Muscle of arm (tissue), 12 donors: ENCODE results near the gene UNC119B. TPM values are rescaled to one million over a fixed set of nuclear protein-coding genes. Genes with fewer than 3 reads are reported as not detected.
A peak's percentile ranks its signal among the peaks of the same experiment; 100 is the strongest.

Experiments used
- DNase-seq: peaks from one replicate; pipeline ENCODE4 v3.0.0-alpha.2; 2013
- polyA plus RNA-seq, 12 donors: library from polyadenylated mRNA; unstranded; fragments of 120-200 nt; gene quantifications; one replicate each; pipeline ENCODE4 v1.2.1, GENCODE V29; 2013; ENCODE audit not compliant: insufficient read length in 12 of 12

The UNC119B gene
- polyA plus RNA-seq, 12 donors: 11.0 to 21.9 (median 15.9) TPM; not detected in 1

DNA sequence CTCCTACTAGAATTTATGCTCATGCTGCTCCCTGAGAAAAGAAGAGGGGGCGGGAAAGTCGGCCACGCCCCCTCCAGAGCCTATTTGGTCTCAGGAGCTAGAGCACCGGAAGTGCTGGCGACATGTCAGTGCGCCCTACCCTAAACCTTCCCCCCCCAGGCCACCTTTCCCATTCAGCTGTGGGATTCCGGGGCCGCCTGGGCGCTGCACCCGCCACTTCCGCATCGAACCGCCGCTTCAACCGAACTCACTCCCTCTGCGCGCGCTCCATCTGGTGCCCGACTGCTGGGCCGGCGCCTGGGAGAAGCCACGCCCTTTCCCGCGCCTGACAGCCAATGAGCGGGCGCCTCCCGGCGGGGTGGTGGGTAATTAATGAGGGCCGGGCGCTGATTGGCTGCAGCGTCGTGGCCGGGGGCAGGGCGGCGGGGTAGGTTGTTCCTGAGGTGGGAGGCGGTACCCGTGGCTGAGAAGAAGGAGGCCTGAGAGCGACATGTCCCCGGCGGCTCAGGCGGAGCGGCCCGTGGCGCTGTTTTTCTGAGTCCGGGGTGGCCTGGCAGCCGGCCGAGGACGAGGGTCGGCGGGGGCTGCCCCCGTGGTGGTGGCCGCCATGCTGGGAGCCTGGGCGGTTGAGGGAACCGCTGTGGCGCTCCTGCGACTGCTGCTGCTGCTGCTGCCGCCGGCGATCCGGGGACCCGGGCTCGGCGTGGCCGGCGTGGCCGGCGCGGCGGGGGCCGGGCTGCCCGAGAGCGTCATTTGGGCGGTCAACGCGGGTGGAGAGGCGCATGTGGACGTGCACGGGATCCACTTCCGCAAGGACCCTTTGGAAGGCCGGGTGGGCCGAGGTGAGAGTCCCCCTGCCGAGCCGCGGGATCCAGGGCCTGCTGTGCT, 23.3 kb upstream of the UNC119B start, which contains the start of gene MLEC:
MLEC (plus strand) TSS at position 460 of the 888 bp plus-strand sequence; CDS start at position 608, 148 bp downstream.
- peak; percentile 98 for DNase-seq

DNA sequence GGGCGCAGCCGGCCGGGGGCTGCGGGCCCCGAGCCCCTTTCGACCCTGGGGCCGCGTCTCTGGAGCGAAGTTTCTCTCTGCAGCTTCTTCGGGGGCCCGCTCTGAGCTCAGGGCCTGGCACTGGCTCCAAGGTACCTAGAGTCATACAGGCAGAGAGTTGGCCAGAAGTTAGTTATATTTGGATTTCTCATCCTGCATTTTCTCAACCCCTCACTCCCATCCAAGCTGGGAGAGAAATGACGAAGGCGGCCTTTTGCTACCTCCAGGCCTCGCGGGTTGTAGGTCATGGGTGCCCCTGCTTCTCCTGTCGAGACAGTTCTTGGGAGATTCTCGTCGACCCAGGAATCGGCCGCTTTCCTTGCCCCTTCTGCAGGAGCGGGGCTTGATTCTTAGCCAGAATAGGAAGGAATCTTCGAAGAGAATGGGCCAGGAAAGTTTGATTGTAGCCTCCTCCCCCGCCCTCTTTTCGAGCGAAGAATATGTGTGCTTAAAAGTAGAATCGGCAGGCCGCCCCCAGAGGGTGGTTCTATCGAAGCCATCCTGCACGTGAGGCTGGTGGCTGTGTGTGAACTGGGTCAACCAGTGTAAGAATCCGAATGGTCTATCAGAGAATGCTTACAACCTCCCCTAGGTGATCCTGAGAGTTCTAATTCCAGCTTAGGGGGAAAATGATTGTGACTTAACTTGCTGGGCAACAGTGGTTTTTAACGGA, 22.5 kb upstream of the UNC119B start:
- no peak for DNase-seq

DNA sequence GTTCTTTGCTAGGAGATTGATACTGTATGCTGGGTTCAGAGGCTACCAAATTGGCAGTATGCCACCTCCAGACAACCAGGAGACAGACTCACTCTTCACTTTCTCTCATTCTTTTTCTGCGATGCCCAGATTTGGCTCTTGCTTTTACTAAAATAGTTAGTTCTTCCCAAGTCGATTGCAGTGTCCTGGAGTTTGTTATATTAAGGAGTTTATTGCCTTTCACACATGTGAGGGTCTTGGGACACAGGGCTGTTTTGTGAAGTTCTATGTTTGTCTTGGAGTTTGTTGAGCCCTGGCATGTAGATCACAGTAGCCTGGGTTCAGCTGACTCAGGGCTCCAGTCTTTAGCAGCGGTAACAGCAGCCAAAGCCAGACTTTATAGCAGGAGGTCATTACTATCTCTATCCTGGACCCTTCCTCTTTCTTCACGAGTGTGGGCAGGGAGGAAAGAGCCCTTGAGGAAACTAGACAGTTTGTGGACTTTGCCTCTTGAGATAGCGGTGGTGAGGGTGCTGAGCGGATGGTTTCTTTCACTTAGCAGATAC, 21.7 kb upstream of the UNC119B start:
- no peak for DNase-seq

DNA sequence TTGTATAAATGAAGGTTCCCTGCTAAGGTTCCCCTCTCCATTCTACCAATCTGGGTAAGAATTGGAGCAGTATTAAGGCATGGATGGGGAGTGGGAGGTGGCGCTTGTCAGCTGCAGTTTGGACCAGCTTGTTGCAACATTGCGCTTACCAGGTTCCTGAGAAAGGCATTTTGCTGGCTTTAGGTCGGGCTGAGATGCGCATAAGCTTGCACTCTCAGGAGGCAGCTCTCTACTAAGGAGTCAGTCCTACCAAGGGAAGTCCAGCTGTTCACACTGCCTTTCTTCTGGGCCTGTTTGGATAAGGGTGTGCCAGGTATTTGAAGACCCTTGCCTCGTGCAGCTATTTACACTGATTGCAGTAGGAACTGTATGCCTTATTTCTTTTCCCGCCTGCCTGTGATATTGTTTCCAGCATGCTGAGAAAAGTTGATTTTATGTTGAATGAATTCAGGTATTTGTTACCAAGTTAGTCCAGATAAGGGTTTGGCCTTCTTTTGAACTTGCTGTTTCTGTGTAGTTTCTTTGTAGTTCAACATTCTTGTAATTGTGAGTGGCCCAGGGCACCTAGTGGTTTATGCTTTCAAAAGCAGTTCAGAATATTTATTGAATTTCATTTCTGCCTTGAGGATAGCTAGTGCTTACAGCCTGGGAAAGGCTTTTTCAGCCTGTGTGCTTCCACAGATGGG, 20.7 kb upstream of the UNC119B start:
- no peak for DNase-seq

DNA sequence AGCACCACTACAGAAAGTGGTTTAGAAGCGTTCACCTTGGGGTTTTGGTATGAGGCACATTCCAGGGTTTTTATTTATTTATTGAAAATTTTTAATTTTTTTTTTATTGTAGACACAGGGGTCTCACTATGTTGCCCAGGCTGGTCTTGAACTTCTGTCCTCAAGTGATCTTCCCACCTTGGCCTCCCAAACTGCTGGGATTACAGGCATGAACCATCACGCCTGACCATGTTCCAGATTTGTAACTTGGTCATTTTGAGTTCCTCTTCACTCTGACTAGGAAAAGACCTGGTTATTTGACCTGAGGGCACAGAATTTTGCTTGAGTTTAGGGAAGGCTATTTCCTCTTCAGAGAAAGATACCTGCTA, 20.2 kb upstream of the UNC119B start:
- DNase-seq: no peak

DNA sequence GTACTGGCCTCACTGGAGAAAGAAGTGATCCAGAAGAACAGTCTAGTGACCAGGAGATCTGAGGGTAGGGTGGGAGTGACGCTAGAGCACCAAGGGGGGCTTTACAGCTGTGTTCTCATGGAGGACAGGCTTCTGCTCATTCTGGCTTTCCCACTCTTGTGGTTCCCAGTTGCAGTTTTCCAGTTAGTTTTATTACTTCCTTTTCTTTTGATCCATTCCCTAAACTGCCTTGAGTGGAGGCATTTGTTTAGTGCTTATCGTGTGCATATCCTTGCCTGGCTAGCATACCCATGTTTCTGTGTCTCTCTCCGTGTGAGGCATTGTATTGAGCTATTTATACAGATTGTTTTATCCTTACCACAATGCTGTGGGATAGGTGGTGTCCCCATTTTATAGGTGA, 19.3 kb upstream of the UNC119B start:
- no peak for DNase-seq

DNA sequence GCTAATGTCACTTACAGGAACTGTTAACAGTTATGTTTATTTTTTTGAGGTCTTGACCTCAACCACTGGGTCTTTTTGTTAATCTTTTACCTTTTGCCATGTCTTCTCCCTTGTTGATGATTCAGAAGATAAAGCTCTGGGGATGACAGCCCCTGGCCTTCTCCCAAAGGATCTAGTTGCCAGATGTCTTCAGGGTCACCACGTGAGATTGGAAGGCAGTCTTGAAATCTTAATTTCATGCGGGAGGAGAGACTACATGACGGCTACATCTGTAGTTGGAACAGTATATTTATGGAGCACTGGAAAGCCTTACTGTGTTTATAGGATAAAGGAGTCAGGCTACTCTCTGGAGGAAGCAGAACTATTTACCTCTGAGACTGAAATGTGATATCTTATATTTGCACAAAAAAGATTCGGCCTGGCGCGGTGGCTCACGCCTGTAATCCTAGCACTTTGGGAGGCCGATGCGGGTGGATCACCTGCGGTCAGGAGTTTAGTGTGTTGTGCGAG, 17.7 kb upstream of the UNC119B start:
- no peak for DNase-seq

DNA sequence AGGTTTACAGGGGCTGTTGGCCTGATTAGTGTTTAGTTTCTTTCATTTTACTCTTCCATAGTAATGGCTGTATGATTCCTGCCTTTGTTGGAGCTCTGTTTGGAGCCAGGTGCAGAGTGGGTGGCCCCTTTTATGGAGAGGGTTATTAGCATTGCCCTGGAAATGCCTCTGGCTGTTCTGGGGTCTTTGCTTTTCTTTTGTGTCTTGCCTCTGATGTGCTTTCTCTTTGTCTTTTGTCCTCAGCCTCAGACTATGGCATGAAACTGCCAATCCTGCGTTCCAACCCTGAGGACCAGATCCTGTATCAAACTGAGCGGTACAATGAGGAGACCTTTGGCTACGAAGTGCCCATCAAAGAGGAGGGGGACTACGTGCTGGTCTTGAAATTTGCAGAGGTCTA, 16.4 kb upstream of the UNC119B start:
- DNase-seq: no peak

DNA sequence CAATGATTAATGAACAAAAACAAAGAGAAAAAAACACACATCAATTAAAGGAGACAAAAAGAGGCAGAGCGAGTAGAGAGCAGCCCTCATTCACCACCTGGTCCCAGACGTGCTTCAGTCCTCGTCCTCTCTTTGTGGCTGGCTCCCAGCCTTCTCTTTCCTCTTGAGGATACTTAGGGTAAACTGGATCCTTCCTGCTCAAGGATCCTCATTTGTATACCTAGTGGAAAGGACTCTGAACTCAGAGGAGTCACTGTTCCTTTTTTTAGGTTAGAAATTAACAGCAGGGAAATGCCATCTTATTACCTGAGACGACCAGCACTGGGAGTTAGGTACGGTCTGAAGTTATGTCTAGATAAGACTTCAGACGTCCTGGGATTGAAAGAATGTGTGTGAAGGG, 13.6 kb upstream of the UNC119B start:
- DNase-seq: no peak

DNA sequence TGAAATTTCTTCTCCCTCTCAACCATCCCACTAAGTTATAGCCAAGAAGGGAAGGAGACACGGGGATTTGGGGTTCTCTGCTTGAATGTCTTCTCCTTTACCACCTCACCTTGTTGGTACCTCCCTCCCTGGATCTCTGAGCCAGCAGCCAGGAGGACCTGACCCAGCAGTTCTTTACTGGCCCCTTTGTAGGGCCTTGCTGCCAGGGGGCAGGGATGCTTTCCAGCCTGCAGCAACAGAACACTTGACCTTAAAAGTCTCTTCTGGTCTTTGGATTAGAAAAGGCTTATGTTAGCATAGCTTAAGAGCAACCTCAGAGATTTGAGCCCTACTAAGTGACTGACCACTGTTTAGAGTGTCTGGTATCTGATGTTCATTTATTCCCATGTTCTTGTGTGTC, 12.9 kb upstream of the UNC119B start:
- no peak for DNase-seq

DNA sequence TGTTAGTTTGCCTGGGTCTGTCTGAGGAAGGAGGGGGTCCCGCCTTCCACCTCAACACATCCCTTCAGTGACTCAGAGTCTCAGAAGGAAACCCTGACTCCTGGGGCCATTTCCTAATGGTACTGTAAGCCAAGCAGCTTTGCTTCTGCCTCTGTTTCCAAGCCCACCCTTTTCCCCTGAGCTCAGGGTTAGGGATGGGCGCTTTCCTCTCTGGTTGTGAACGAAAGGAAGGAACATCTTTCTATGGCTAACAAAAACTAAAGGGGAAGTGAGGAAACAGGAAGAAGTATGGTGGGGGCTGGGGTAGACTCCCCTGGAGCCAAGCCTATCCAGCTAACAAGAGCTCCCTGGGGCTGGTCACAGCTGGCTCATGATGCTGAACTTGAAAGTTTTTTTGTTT, 11.6 kb upstream of the UNC119B start:
- DNase-seq: no peak

DNA sequence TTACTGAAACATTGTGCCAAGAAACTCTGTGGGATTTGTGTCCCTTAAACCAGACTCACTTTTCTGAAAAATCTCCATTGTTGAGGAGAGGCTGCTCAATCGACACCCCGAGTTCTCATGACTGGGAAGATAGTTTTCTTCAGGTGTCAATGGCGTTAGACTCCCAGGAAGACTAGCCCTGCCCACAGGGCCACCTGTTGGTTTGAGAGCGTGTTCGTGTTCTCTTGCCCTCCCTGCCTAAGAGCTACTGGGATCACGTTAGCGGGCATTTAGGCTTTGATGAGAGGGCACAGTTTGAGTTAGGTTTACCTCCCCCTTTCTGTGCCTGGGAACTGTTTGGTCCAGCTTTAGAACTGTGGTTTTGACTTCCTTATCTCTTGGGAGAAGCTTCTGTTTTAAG, 10.7 kb upstream of the UNC119B start:
- DNase-seq: no peak

DNA sequence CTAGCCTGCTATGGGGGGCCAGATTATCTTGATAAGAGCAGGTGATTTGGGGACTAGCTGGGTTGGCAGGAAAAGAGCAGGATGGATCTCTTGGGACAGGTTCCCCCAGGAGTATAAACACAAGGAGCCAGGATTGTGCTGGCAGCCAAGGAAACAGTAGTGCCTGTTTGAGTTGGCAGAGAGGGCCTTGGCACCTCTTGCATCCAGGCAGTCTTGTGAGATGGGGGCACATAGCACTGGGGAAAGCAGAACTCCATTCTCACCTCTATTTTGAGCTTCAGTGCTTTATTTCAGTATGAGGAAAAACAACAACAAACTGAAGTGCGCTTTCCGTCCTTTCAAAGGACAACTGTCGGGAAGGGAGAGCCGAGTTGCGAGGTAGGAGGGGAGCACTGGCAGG, 9.4 kb upstream of the UNC119B start:
- DNase-seq: no peak

DNA sequence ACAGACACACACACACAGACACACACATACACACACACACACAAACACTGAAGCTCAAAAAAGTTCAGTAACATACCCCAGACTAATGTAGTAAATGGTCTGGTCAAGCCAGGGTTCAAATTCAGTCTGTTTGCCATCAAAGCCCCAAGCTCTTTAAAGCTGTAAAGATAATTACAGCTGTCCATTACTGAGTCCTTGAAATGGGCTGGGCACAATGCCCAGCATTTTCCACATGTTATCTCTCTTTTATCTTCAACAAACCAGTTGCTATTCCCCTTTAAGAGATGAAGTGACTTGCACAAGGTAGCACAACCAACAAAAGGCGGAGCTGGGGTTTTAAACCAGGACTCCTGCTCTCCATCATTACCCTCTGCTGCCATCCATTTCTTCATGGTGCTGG, 7.6 kb upstream of the UNC119B start:
- no peak for DNase-seq

DNA sequence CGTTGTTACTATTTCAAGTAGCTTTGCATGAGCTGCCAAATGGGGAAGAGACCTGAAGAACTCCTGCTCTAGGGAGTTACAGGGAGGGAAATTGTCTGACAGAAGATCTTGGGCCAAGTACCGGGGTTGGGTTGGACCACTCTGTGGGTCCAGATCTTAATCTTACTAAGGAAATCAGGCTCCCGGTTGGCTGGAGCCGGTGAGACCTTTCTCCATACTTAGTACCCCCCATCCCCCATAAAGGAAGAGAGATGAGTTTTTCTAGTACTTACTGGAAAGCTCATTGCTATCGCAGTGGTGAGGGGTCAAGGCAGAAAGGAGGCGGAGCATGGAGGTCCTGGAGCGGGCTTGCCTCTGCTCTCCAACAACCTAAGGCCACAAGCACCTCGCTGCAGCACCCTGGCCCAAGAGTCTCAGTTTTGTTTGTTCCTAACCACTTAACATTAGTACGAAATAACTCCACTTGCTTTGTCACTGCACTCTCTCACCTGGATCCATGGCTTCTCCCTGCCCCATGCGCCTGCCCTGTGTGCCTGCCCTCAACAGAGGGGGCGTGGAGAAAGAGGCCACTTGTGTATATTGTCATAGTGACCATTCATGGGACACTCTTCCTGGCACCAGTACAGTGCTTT, 6.8 kb upstream of the UNC119B start:
- DNase-seq: no peak

DNA sequence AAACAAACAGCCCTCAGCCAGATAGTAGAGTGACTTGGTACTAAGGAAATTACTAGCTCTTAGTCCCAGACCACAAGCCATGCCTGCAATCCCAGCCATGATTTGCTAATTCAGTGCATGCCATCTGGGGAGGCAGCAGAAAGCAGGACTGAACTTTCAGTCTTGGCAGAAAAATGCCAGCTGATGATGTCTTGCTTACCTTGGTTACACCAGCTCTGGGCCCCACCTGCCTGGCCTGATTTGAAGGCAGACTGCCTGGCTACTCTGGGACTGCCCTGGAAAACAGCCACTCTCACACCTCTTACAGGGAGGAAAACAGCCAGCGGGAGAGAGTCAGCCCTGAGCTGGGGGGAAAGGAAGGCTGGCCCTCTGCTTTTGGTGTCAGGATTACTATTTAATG, 4.6 kb upstream of the UNC119B start:
- no peak for DNase-seq

DNA sequence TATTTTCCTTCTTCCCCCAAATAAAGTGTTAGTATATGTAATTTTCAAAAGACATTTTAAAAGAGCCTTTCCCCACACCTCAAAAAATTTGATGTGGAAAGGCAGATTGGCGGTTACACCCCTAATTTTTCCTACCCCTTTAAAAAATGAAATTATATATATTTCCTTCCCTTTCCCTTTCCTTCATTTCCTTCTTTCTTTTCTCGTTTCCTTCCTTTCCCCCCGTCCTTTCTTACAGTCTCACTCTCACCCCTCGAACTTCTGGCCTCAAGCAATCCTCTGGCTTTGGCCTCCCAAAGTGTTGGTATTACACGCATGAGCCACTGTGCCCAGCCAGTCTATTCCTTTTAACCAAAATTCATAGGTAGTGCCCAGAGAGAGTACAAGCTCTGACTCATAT, 4.2 kb upstream of the UNC119B start:
- no peak for DNase-seq

DNA sequence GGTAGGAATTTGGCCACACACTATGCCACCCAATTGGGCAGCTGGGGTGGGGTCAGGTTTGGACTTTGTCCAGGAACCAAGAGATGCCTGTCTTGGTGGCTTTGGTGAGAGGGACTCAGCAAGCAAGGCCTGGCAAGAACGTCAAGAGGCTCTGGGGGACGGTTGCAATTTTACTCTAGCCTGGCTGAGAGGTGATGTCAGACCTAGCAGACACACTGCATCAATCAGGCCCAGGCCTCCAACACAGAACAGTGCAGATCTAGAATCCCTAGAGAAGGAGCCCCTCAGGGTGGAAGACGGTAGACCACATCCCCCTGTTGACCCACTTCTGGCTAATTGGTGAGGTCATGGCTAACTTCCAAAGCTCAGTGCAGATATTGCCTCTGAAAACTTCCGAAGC, 1.6 kb upstream of the UNC119B start:
- DNase-seq: no peak

DNA sequence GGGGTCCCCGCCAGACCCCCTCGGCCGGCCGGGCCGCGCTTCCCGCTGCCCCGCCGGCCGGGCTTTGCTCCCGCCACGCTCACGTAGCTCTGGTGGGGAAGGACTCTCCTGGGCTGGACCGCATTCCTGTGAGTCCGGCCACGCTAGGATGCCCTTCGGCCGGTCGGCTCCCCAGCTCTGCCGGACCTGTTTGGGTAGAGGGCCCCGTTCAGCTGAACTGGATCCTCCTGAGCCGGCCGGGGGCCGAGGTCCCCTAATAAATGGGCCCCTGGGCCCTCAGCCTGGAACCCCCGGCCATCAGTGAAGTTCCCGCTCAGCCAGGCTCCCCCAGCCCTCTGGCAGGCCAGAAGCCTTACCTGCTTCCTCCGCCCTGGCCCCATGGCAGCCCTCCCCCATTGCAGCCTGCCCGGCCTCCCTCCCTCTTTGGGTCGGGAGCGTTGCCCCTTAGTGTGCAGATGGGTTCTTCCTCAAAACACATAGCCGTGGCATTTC, 593 bp downstream of the UNC119B start:
- DNase-seq: no peak

DNA sequence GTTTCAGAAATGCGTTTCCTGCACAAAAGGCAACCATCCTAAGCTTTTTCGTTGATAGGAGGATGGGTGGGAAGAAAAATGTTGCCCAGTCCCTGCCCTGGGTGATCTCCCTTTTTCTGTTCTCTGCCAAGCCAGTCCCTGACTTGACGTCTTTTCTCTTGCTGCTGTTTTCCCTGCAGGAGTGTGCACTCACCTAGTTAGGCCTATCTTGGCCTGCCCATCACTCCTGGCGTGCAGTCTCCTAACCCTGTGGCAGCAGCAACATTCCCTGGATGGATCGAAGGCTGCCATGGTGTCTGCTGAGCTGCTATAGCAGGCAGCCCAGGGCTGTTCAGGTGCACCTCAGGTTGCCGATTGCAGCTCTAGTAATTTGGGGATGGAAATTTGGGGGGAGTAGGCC, 1.2 kb downstream of the UNC119B start:
- no peak for DNase-seq

DNA sequence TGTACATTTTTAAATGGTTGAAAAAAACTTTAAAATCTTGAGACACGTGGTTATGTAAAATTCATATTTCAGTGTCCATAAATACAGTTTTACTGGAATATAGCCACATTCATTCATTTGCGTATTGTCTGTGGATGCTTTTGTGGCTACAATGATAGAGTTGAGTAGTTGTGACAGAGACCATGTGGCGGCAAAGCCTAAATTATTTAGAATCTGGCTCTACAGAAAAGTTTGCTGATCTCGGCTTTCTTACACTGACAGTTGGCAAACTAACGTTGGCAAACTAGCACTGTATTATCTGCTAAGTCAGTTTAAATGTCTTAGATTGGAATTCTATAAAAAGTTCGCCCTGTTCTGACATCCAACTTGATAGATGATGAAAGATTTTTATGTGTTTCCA, 2.4 kb downstream of the UNC119B start:
- DNase-seq: no peak
